Keratinocyte (primary cell): ENCODE data around the gene RPS6KL1. TPM values are rescaled to one million over a fixed set of nuclear protein-coding genes. Genes with fewer than 3 reads are reported as not detected.

ENCODE experiments used
- DNase-seq: peaks from one replicate; pipeline ENCODE4 v3.0.0-alpha.2; 2011; ENCODE audit warnings: low read depth, missing footprints, low spot score
- FAIRE-seq: peaks from 2 replicates; lab custom pipeline; 2011; peaks lifted over from hg19 to GRCh38; lab: Jason Lieb, UNC
- H2AFZ ChIP-seq: 2 replicates; pipeline ENCODE4 v1.6.0; 2012; ENCODE audit warnings: low read length, control low read depth, inconsistent platforms; ENCODE audit not compliant: control insufficient read depth
- H3K27ac ChIP-seq: 2 replicates; pipeline ENCODE4 v1.5.1; 2011; ENCODE audit warnings: low read length; ENCODE audit not compliant: control insufficient read depth, insufficient read depth
- H3K27me3 ChIP-seq: 3 replicates; pipeline ENCODE4 v1.6.0; 2011; ENCODE audit warnings: low read length; ENCODE audit not compliant: control insufficient read depth, insufficient read depth; ENCODE audit errors: extremely low read depth
- H3K36me3 ChIP-seq, 2 experiments: 2 replicates in 1 of 2; 3 replicates in 1 of 2; pipeline ENCODE4 v1.5.1; 2011; ENCODE audit warnings: low read length in 2 of 2, mild to moderate bottlenecking in 1 of 2; ENCODE audit not compliant: control insufficient read depth in 2 of 2, insufficient read depth in 2 of 2; ENCODE audit errors: extremely low read depth in 1 of 2
- H3K4me1 ChIP-seq: 3 replicates; pipeline ENCODE4 v1.5.1; 2011; ENCODE audit warnings: low read length; ENCODE audit not compliant: control insufficient read depth, insufficient read depth; ENCODE audit errors: extremely low read depth
- H3K4me2 ChIP-seq: 3 replicates; pipeline ENCODE4 v1.6.0; 2011; ENCODE audit warnings: low read depth, low read length; ENCODE audit not compliant: control insufficient read depth, insufficient read depth; ENCODE audit errors: extremely low read depth
- H3K4me3 ChIP-seq, 3 experiments: fragments of 200-600 bp in 1 of 3; sonication (generic) in 1 of 3; 2 replicates in 2 of 3; 3 replicates in 1 of 3; pipeline ENCODE4 v1.5.1; 2011 to 2016; ENCODE audit warnings: low read length in 3 of 3, mild to moderate bottlenecking in 3 of 3, control low read depth in 2 of 3, inconsistent platforms in 1 of 3, low read depth in 1 of 3, mixed read lengths in 1 of 3, mixed run types in 1 of 3, moderate library complexity in 1 of 3; ENCODE audit not compliant: control insufficient read depth in 2 of 3, insufficient read depth in 2 of 3; ENCODE audit errors: extremely low read depth in 1 of 3
- H3K79me2 ChIP-seq: 2 replicates; pipeline ENCODE4 v1.6.0; 2012; ENCODE audit warnings: low read length; ENCODE audit not compliant: control insufficient read depth, insufficient read depth
- H3K9ac ChIP-seq: 3 replicates; pipeline ENCODE4 v1.6.0; 2011; ENCODE audit warnings: low read length; ENCODE audit not compliant: control insufficient read depth, insufficient read depth; ENCODE audit errors: extremely low read depth
- H3K9me1 ChIP-seq: 3 replicates; pipeline ENCODE4 v1.6.0; 2011; ENCODE audit warnings: low read length; ENCODE audit not compliant: control insufficient read depth, insufficient read depth; ENCODE audit errors: extremely low read depth
- H3K9me3 ChIP-seq: 2 replicates; pipeline ENCODE4 v1.5.1; 2012; ENCODE audit warnings: low read depth, low read length; ENCODE audit not compliant: control insufficient read depth
- H4K20me1 ChIP-seq: 3 replicates; pipeline ENCODE4 v1.6.0; 2011; ENCODE audit warnings: low read length; ENCODE audit not compliant: control insufficient read depth, insufficient read depth; ENCODE audit errors: extremely low read depth
- CTCF ChIP-seq, 3 experiments: IDR thresholded peaks in 1 of 3; conservative IDR thresholded peaks in 1 of 3; optimal IDR thresholded peaks in 1 of 3; 2 replicates in 2 of 3; 3 replicates in 1 of 3; pipeline versions ENCODE3 to v1.5.1; 2011; ENCODE audit warnings: low read length in 3 of 3, mild to moderate bottlenecking in 3 of 3, moderate library complexity in 2 of 3, control low read depth in 1 of 3, inconsistent platforms in 1 of 3; ENCODE audit not compliant: insufficient read depth in 2 of 3; ENCODE audit errors: extremely low read depth in 1 of 3
- EZH2 ChIP-seq: IDR thresholded peaks from one replicate; pipeline ENCODE4 v1.6.1; 2012; ENCODE audit warnings: inconsistent platforms, mild to moderate bottlenecking, low read length, moderate library complexity
- dilution Hi-C: fragments of 300-500 bp; cut with MboI; formaldehyde crosslinking; loops from one replicate; pipeline ENCODE4 v1.7.0; 2020; ENCODE audit warnings: low sequenced_read_pairs; ENCODE audit not compliant: extremely low pct_ligation_motif_present
- polyA plus RNA-seq, 5 experiments: library from polyadenylated mRNA; depleted of rRNA in 3 of 5; stranded (reverse) in 3 of 5; stranded (forward) in 1 of 5; unstranded in 1 of 5; fragments of >200 nt; gene quantifications; 1 replicate in 1 of 5; 2 replicates in 3 of 5; 3 replicates in 1 of 5; pipeline versions ENCODE4 v1.2.1 to v1.2.3, GENCODE V29; 2011 to 2012; ENCODE audit warnings: missing spikeins in 2 of 5, low read depth in 1 of 5, low replicate concordance in 1 of 5

The RPS6KL1 gene
- polyA plus RNA-seq, 1 donor (not counting 4 experiments of a cell fraction or from before 2014, with no cell fraction given) = 0.69 TPM

- H3K27me3 ChIP-seq = no peaks in the 10 kb centered on the region
- H3K9ac ChIP-seq = peak overlapping the region; percentile 73
- peak overlapping the region; percentile 72 to 85 (median 85) for H3K4me3 ChIP-seq
- peaks cover 25% of the 10 kb centered on the region for H3K79me2 ChIP-seq
- H4K20me1 ChIP-seq = no peaks in the 10 kb centered on the region
- no peak for TF ChIP-seq EZH2
- TF ChIP-seq CTCF (optimal IDR thresholded peaks at IDR 0.05 in 1 of 3, IDR thresholded peaks at IDR 0.05 in 1 of 3, conservative IDR thresholded peaks at IDR 0.05 in 1 of 3; ENCODE audit: extremely low read depth in 1 of 3, insufficient read depth in 2 of 3, low read length in 3 of 3) = no peak
- peaks cover 24% of the 10 kb centered on the region for H3K4me1 ChIP-seq
- dilution Hi-C loops = no loop called here
- DNase-seq = no peak
- no peak overlapping the region for H3K27ac ChIP-seq
- FAIRE-seq = no peak
- H3K36me3 ChIP-seq = peaks cover 8 to 16% of the 10 kb centered on the region in 2 experiments
- no peaks in the 10 kb centered on the region for H3K9me1 ChIP-seq
- peak overlapping the region; percentile 93 for H3K4me2 ChIP-seq
- H2AFZ ChIP-seq = no peak overlapping the region
- H3K9me3 ChIP-seq = no peaks in the 10 kb centered on the region
Observed at GRCh38 chr14:74953686-74954085, 30.6 kb upstream of the RPS6KL1 start.

- Histone ChIP-seq H4K20me1 (no peaks in the 10 kb centered on the region), H3K36me3 (peaks cover 9 to 21% of the 10 kb centered on the region in 2 experiments), H3K4me2 (peak overlapping the region; percentile 93), H3K9me1 (no peaks in the 10 kb centered on the region), H2AFZ (no peak overlapping the region), H3K4me1 (peaks cover 32% of the 10 kb centered on the region), H3K9ac (peak overlapping the region; percentile 60), H3K9me3 (no peaks in the 10 kb centered on the region), H3K79me2 (peaks cover 25% of the 10 kb centered on the region), H3K27ac (peak overlapping the region; percentile 17), H3K4me3 (peak overlapping the region; percentile 72 to 85 (median 85)), H3K27me3 (no peaks in the 10 kb centered on the region)
- DNase-seq (peak; percentile 54), FAIRE-seq (peak; percentile 91)
- dilution Hi-C loops = no loop called here
- TF ChIP-seq CTCF (optimal IDR thresholded peaks at IDR 0.05 in 1 of 3, IDR thresholded peaks at IDR 0.05 in 1 of 3, conservative IDR thresholded peaks at IDR 0.05 in 1 of 3; ENCODE audit: extremely low read depth in 1 of 3, insufficient read depth in 2 of 3, low read length in 3 of 3) (peak in 1 of 3 experiments; percentile 16), EZH2 (no peak)
Observed at GRCh38 chr14:74952697-74953484, 29.8 kb upstream of the RPS6KL1 start.
